WI38 (cell line): ENCODE results near the gene ZRSR2.
A peak's percentile ranks its signal among the peaks of the same experiment; 100 is the strongest.

Experiments
- H3K4me3 ChIP-seq: 2 replicates; pipeline ENCODE4 v1.5.1; 2011; ENCODE audit warnings: low read depth, mild to moderate bottlenecking, control low read depth, low read length
- TF ChIP-seq, protein P1 (sequence below): IDR thresholded peaks from 2 replicates; pipeline ENCODE4 v1.5.1; 2012; ENCODE audit warnings: low read depth, mild to moderate bottlenecking, control low read depth, low read length

The ZRSR2 gene

DNA sequence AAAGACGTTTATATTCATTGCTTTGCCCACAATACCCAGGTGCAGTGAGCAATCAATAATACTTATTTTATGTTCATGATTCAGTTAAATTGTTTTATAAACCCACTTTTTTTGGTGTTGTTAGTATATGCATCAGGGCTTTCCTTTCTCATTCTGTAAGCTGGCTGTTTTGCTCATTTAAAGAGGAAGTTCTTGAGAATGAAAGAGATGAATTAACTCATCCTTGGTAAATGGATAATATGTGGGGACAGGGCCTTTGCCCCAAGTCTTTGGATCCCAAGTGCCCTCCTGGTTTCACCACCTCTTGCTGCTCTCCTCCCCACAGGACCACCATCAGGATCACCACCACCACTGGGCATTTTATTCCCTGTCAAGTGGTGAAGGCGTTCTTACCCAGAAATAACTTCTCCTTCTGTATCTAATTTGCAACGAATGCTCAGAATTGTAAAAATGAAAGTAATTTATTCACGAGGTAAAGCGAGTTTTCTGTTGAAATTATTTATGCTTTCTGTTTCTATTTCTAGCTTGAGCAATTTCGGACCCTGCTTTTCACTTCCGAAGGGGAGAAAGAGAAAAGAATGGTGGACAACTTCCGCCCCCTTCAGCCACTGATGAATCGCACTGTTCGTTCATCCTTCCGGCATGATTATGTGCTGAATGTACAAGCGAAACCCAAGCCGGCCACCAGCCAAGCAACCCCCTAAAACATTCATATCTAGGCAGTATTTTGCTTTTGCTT is 8.2 kb upstream of the ZRSR2 start:
- TF ChIP-seq, protein P1, sequence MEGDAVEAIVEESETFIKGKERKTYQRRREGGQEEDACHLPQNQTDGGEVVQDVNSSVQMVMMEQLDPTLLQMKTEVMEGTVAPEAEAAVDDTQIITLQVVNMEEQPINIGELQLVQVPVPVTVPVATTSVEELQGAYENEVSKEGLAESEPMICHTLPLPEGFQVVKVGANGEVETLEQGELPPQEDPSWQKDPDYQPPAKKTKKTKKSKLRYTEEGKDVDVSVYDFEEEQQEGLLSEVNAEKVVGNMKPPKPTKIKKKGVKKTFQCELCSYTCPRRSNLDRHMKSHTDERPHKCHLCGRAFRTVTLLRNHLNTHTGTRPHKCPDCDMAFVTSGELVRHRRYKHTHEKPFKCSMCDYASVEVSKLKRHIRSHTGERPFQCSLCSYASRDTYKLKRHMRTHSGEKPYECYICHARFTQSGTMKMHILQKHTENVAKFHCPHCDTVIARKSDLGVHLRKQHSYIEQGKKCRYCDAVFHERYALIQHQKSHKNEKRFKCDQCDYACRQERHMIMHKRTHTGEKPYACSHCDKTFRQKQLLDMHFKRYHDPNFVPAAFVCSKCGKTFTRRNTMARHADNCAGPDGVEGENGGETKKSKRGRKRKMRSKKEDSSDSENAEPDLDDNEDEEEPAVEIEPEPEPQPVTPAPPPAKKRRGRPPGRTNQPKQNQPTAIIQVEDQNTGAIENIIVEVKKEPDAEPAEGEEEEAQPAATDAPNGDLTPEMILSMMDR = no peak
- H3K4me3 ChIP-seq = no peak overlapping the region

DNA sequence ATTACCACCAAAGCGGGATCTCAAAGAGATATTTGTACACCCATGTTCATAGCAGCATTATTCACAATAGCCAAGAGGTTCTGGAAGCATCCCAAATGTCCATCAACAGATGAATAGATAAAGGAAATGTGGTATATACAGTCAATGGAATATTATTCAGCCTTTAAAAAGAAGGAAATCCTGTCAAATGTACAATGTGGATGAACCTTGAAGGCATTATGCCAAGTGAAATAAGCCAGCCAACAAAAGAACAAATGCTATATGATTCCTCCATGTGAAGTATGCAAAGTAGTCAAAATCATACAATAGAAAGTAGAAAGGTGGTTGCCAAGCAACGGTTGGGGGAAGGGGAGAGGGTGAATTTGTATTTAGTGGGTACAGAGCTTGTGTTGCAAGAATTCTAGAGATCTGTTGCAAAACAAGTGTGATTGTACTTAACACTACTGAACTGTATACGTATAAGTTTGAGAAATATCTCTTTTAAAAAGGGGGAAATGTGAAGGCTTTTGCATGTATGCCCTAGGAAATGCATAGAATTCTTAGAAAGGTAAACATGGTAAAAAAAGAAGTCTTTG is 5.0 kb upstream of the ZRSR2 start:
- TF ChIP-seq, protein P1 = no peak

DNA sequence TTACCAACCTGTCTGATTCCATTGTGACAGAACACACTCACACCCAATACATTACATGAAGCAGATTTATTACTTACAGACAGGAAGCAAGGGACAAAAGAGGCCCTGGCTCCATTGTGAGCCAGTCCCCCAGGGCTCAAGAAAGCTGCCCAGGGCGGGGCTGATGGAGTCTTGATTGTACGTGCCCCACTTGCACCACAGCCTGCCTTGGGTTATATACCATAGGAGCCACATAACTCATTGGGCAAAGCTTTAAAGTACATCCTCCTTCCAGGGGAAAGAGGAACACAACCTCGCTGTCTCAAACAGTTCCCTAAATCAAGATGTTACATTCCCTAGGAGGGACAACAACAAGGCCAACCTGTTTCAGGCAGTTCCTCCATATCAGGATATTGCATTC is 3.4 kb upstream of the ZRSR2 start:
- no peak overlapping the region for H3K4me3 ChIP-seq
- TF ChIP-seq, protein P1 = no peak

More for the DNA sequence above, 5.0 kb upstream of the ZRSR2 start:
- no peak overlapping the region for H3K4me3 ChIP-seq

DNA sequence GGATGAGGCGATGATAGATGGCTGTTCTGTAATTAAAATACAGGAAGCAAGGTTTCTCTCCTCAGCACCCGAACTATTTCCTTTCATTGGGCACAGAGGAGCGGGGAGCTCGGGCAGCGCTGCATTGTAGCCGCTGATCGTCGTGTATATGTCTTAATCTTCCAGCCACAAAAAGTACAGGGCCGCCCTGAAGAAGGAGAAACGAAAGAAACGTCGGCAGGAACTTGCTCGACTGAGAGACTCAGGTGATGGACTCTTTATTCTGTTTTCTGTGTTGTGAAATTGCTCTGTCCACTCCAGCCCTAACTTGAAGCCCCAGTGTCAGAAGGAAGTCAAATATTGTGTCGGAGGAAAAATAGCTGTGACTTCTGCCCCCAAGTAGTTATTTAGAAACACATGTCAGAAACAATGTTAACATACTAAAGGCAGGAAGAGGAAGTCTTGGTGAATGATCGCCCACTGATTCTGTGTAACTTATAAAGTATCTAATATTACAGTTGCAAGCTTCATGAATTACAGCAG is 546 bp downstream of the ZRSR2 start:
- TF ChIP-seq, protein P1 = no peak
- H3K4me3 ChIP-seq = peak overlapping the region; percentile 76

DNA sequence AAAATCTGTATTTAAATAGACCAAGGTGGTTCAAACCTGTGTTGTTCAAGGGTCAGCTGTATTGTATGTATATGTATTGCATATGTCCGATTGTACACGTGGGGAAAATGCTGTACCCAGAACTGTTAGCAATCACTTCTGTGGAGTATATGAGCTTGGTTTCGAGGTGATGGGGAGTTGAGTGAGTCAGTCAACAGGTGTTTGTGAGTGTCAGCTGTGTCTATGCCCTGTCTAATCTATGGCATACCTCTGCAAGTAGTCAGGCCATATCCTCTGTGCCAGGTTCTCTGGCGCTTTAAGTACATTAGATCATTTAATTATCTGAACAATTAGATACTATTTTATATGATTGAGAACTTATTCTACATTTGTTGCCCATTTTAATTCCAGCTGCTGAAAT is 7.4 kb downstream of the ZRSR2 start:
- TF ChIP-seq, protein P1 = no peak
- no peak overlapping the region for H3K4me3 ChIP-seq

DNA sequence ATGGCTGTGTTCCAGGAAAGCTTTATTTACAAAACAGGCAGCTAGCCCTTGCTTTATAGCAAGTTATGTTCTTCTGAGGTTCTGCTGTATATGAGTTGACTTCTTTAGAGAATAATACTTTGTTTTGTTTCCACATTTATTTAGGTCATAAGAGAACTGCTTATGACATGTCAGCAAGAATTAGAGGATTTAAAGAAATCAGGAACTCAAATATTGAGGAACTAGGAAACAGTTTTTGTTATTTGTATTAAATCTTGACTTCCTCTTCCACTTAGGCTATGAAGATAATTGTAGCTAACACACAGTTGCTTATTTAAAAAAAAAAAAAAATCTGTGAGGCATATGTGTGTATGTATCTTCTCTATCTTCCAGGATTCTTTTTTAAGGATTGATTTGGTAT is 14.3 kb downstream of the ZRSR2 start:
- TF ChIP-seq, protein P1 = no peak
- H3K4me3 ChIP-seq = no peak overlapping the region

DNA sequence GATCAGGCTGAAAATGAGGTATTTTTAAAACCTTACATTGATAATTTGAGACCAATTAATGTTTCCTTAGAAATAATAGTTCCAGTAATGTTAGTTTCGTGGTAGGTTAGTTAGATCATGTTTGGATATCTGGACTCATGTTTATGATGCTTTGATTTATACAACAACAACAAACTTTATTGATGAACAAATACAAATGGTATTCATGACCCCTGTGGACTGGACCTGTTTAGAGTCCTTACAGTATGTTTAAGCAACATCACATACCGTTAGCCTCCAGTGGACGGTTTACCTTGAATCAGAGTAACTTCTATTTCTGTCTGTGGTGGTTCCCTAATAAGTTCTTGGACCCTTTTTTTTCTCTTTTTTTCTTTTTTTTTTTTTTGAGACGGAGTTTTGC is 18.0 kb downstream of the ZRSR2 start:
- no peak overlapping the region for H3K4me3 ChIP-seq
- TF ChIP-seq, protein P1 = no peak
